Fibroblast of mammary gland (primary cell): ENCODE data around the gene RHCG.

Experiments
- DNase-seq: peaks from one replicate; pipeline ENCODE4 v3.0.0-alpha.2; 2010; ENCODE audit warnings: low read depth
- H3K4me3 ChIP-seq: 2 replicates; pipeline ENCODE4 v1.5.1; 2011; ENCODE audit warnings: low read depth, mild to moderate bottlenecking, low read length, moderate library complexity; ENCODE audit not compliant: control insufficient read depth
- CTCF ChIP-seq: conservative IDR thresholded peaks from 2 replicates; pipeline ENCODE4 v1.5.1; 2011; ENCODE audit warnings: low read depth, low read length, inconsistent platforms; ENCODE audit not compliant: control insufficient read depth, insufficient read depth

Gene RHCG

DNA sequence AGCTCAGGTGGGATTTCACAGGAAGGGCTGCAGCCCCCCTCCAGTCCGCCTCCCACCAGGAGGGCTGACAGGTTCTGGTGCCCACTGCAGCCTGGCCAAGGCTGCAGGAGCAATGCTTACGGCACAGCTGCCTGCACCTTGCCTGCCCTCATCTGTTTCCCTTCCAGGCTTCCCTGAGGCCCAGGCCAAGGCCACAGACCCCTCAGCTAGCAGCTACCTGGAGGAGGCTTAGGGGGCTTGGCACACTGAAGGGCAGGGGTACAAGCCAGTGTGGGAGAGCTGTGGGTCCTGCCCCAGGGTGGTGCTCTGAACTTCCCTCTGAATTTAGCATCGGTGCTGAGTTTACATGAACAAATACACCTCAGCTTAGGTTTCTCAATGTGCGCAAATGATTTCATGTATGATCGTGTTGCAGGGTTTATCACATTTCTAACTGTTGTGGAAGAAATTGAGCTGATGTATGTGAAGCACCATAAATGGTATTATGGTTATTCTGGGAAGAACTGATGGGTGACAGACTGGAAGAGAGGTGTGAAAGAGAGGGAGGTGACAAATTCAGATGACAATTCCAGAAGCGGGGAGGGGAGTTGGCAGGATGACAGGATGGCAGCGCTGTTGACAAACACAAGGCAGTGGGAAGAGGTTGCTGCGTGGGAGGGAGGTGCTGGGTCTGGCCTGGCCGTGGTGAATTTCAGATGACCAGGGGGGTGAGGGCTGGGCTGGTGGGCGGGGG lies 6.1 kb downstream of the RHCG start:
- DNase-seq: no peak
- no peak overlapping the region for H3K4me3 ChIP-seq
- TF ChIP-seq CTCF: no peak

DNA sequence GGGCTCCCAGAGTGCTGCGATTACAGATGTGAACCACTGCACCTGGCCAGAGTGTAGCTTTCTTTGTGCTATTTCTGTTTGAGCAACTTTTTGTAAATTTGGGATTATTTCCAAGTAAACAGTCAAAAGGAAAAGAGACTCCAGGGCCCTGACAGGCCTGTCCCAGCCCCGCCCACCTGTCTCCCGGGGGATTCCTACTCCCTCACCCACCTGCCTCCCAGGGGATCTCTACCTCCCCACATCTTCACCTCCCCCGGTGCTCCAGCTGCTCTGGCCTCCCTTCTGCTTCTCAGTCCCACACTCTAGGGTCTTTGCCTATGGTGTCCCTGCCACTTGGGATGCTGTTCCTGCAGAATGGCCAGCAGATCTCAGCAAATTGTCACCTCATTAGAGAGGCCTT lies 7.0 kb downstream of the RHCG start:
- no peak for TF ChIP-seq CTCF
- H3K4me3 ChIP-seq: no peak overlapping the region
- DNase-seq: no peak

DNA sequence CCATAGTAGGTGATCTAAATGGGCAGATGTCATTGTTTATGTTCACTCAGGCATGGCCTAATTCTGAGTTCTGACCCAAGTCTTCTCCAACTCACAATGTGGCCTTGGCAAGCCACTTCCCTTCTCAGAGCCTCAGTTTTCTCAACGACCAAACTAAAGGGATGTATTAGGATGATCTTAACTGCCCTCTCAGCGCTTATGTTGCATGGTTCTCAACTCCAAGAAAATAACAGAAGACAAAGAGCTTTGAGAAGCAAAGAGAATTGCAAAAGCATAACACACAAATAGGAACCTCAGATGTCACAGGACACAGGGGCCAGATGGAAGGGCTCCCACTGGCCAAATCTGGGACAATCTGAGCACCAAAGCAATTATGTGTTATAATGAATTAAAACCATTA lies 8.6 kb downstream of the RHCG start:
- no peak overlapping the region for H3K4me3 ChIP-seq
- TF ChIP-seq CTCF: no peak
- DNase-seq: no peak

DNA sequence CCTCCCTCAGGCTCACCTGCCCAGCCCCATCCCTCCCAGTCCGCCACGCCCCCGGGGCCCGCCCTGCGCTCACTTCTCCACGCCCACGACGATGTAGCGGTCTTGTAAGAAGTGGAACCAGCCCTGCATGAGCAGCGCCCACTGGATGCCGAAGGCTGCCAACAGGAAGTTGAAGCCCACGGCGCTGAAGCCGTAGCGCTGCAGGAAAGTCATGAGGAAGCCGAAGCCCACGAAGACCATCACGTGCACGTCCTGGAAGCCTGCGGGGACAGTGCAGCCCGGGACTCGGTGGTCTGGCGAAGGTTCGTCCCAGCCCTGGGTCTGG lies 9.7 kb downstream of the RHCG start:
- no peak overlapping the region for H3K4me3 ChIP-seq
- no peak for TF ChIP-seq CTCF
- no peak for DNase-seq

- TF ChIP-seq CTCF: no peak
- no peak overlapping the region for H3K4me3 ChIP-seq
- no peak for DNase-seq
Observed at GRCh38 chr15:89483079-89483478, 13.3 kb downstream of the RHCG start.

GRCh38 chr15:89482139-89482538 lies 14.2 kb downstream of the RHCG start:
- no peak overlapping the region for H3K4me3 ChIP-seq
- TF ChIP-seq CTCF: no peak
- DNase-seq: no peak

DNA sequence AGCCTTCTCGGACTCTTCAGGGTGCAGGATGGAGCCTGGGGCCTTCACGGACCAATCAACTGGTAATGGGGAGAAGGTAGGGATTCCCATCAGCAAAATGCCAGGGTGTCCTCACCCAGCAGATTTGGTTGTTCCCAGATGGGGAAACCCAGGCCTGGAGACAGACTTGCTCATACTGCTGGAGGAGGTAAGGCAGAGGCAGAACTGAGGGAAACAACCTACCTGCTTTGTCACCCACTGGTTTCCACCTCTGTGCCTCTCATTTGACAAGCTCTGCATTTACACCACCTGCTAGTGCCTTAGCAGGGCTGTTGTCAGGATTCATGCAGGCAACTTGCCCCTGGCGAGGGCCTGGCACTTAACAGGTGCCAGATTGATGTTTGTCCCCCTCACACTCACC lies 15.9 kb downstream of the RHCG start:
- DNase-seq: no peak
- no peak for TF ChIP-seq CTCF
- H3K4me3 ChIP-seq: no peak overlapping the region
